Measurements from ENCODE around the gene FAM219A.

DNA sequence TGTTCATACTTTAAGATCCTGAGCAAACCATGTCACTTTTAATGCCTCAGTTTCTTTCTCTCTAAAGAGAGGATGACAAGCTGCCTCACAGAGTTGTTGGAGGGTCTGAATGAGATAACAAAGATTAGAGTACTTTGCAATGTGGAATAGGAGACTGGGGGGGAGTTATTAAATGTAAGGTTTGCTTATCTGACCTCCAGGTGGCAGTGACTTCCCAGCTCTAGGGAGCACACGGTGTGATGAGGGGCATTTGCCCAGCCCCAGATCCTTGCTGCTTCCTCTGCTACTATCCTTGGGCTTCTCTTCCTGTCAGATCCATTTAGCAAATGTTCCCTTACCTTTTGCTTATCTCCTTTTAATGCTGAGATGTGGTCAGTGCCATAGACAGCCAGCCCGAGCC is 33.7 kb upstream of the FAM219A start:
- TF ChIP-seq, protein P1, sequence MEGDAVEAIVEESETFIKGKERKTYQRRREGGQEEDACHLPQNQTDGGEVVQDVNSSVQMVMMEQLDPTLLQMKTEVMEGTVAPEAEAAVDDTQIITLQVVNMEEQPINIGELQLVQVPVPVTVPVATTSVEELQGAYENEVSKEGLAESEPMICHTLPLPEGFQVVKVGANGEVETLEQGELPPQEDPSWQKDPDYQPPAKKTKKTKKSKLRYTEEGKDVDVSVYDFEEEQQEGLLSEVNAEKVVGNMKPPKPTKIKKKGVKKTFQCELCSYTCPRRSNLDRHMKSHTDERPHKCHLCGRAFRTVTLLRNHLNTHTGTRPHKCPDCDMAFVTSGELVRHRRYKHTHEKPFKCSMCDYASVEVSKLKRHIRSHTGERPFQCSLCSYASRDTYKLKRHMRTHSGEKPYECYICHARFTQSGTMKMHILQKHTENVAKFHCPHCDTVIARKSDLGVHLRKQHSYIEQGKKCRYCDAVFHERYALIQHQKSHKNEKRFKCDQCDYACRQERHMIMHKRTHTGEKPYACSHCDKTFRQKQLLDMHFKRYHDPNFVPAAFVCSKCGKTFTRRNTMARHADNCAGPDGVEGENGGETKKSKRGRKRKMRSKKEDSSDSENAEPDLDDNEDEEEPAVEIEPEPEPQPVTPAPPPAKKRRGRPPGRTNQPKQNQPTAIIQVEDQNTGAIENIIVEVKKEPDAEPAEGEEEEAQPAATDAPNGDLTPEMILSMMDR (IDR thresholded peaks at IDR 0.05) = no peak
- TF ChIP-seq POLR2A (IDR thresholded peaks at IDR 0.05; ENCODE audit: low read depth) (no peak), POLR2AphosphoS5 (IDR thresholded peaks at IDR 0.05) (no peak), EP300 (IDR thresholded peaks at IDR 0.05) (no peak)

All from esophagus muscularis mucosa (tissue), 4 donors.